Hepatocyte (in vitro differentiated cells): ENCODE results near the gene SAC3D1.

ENCODE experiments used
- EZH2 ChIP-seq: fragments of 200-600 bp; sonication (generic); IDR thresholded peaks from 2 replicates; pipeline ENCODE4 v1.6.1; 2016; ENCODE audit warnings: antibody characterized with exemption, mild to moderate bottlenecking, borderline replicate concordance
- EZH2phosphoT487 ChIP-seq: fragments of 200-600 bp; sonication (generic); IDR thresholded peaks from one replicate; pipeline ENCODE4 v1.6.1; 2018; ENCODE audit warnings: antibody characterized with exemption, mild to moderate bottlenecking, low read depth, moderate library complexity; ENCODE audit not compliant: unreplicated experiment, severe bottlenecking
- TF ChIP-seq, protein P1 (sequence below): fragments of 200-600 bp; sonication (generic); IDR thresholded peaks from 2 replicates; pipeline ENCODE4 v1.5.1; 2016; ENCODE audit warnings: antibody characterized with exemption, mild to moderate bottlenecking; ENCODE audit not compliant: poor library complexity

DNA sequence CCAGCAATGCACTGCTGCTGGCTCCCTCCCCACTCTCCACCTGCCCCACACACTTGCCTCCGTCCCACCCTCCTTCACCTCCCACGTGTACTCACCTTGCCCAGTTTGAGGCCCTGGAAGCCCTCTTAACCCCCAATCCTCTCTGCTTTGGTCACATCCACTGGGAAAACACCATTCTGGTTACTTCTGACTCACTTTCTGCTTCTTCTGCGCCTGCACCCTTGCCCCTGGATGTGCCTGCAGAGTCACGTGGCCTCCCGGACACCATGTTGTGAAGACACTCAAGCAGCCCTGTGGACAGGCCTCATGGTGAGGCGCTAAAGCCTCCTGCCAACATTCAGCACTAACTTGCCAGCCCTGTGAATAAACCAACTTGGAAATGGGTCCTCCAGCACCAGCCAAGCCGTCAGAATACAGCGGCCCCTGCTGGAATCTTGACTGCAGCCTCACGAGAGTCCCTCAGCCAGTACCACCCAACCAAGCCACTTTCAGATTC lies 20.0 kb downstream of the SAC3D1 start:
- TF ChIP-seq, protein P1, sequence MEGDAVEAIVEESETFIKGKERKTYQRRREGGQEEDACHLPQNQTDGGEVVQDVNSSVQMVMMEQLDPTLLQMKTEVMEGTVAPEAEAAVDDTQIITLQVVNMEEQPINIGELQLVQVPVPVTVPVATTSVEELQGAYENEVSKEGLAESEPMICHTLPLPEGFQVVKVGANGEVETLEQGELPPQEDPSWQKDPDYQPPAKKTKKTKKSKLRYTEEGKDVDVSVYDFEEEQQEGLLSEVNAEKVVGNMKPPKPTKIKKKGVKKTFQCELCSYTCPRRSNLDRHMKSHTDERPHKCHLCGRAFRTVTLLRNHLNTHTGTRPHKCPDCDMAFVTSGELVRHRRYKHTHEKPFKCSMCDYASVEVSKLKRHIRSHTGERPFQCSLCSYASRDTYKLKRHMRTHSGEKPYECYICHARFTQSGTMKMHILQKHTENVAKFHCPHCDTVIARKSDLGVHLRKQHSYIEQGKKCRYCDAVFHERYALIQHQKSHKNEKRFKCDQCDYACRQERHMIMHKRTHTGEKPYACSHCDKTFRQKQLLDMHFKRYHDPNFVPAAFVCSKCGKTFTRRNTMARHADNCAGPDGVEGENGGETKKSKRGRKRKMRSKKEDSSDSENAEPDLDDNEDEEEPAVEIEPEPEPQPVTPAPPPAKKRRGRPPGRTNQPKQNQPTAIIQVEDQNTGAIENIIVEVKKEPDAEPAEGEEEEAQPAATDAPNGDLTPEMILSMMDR = peak; percentile 10
- no peak for TF ChIP-seq EZH2phosphoT487
- TF ChIP-seq EZH2 = no peak
